Measurements from ENCODE around the gene CDH4. TPM values are rescaled to one million over a fixed set of nuclear protein-coding genes. Genes with fewer than 3 reads are reported as not detected.

CDH4 gene
- total and polyA plus RNA-seq, 9 of the 15 experiments (the other 6 are each of a cell fraction or from before 2014, with no cell fraction given) = 0.04 TPM; not detected in 8

DNA sequence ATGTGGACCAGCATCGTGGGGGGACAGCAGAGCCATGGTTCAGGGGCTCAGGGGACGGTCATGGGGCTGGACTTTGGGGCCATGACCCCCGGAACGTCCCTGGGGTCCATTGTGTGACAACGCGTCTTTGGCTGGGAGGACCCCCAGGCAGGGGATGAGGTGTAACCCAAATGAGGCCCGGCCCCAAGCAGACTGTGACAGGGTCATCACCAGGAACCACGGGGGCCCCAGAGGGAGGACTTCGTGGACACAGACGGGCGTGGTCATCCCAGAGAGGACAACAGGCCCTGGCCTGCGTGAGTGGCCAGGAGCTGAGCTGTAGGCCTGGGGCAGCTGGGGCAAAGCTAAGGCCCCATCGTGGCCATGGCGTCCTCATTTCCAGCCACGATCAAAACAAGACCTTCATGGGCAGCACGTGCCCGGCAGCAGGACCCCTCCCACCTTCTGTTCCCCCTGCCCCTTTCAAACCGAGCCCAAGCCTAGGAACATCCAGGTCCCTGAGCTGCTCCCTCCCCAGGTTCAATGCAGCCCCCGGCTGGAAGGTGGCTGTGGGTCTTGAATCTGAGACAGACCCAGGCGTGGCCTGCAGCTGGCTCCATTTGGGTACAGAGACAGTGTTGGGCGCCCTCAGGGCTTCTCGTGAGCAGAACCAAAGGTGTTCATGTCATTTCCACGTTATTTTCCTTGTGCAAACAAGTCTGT, 625.9 kb downstream of the CDH4 start (continued):
- no peak for TF ChIP-seq ARID4B (CRISPR knock-in tag; IDR thresholded peaks at IDR 0.05)
- TF ChIP-seq SP2 (IDR thresholded peaks at IDR 0.05; ENCODE audit: extremely low read depth, low read depth, low read length, poor library complexity, severe bottlenecking) = no peak
- no peak for TF ChIP-seq C11orf30 (IDR thresholded peaks at IDR 0.05; ENCODE audit: low read depth)
- TF ChIP-seq ATF1 (CRISPR knock-in tag; IDR thresholded peaks at IDR 0.05) = no peak
- no peak for TF ChIP-seq ATF1 (tag; IDR thresholded peaks at IDR 0.05)
